Measurements from ENCODE around the gene PTPRD. TPM values are rescaled to one million over a fixed set of nuclear protein-coding genes. Genes with fewer than 3 reads are reported as not detected.

The PTPRD gene
- total RNA-seq, 1 donor: 26.3 TPM

DNA sequence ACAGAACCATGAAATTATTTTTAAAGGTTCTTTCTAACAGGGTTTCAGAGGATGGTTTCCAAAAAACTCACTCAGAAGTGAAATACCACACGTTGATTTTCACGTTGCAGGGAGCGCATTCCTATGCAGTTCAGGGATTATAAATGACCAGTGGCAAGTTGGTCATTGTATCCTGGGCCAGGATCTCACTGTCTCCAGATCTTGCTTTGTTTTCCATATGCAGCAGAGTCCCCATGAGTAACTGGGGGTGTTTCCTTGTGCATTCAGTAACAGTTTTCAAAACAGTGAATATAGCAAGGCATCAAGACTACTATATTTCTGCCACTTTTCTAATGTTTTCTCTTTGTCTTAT is 1748.3 kb downstream of the PTPRD start:
- TF ChIP-seq, protein P1, sequence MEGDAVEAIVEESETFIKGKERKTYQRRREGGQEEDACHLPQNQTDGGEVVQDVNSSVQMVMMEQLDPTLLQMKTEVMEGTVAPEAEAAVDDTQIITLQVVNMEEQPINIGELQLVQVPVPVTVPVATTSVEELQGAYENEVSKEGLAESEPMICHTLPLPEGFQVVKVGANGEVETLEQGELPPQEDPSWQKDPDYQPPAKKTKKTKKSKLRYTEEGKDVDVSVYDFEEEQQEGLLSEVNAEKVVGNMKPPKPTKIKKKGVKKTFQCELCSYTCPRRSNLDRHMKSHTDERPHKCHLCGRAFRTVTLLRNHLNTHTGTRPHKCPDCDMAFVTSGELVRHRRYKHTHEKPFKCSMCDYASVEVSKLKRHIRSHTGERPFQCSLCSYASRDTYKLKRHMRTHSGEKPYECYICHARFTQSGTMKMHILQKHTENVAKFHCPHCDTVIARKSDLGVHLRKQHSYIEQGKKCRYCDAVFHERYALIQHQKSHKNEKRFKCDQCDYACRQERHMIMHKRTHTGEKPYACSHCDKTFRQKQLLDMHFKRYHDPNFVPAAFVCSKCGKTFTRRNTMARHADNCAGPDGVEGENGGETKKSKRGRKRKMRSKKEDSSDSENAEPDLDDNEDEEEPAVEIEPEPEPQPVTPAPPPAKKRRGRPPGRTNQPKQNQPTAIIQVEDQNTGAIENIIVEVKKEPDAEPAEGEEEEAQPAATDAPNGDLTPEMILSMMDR (IDR thresholded peaks at IDR 0.05; ENCODE audit: insufficient read depth, low read depth, low read length): no peak
- no peak for DNase-seq (ENCODE audit: low read depth)
- no peak overlapping the region for H3K4me3 ChIP-seq (ENCODE audit: low read depth, low read length)

DNA sequence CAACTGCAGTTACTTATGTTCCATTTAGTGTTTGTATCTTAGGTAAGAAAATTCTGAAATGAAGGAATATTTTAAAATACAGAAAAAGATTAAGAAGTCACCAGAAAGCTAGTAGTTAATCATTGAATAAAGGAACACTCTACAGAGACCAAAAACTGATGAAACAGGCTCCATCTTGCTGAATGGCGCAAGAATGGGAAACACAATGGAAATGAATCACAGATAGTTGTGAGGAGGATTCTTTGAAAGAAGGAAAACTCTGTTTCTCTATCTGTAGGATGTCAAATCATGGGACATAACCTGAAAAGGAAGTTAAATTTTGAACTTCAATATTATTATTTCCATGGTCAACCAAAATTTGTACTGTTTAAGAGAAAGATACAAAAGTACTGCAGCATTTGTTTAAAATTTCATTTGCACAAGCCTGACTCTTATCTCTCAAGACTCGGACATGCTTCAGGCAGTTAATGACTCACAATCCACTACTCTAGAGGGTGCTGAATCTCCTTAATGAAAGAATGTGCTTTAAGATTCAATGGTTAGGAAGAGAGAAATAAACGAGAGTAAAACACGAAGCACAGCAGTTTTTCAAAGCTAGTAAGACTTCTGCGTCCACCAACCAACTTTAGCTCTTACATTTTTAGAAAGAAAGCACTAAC is 1748.8 kb downstream of the PTPRD start:
- no peak overlapping the region for H3K4me3 ChIP-seq (ENCODE audit: low read depth, low read length)
- peak; percentile 22 for DNase-seq (ENCODE audit: low read depth)
- TF ChIP-seq, protein P1 (IDR thresholded peaks at IDR 0.05; ENCODE audit: insufficient read depth, low read depth, low read length): no peak

DNA sequence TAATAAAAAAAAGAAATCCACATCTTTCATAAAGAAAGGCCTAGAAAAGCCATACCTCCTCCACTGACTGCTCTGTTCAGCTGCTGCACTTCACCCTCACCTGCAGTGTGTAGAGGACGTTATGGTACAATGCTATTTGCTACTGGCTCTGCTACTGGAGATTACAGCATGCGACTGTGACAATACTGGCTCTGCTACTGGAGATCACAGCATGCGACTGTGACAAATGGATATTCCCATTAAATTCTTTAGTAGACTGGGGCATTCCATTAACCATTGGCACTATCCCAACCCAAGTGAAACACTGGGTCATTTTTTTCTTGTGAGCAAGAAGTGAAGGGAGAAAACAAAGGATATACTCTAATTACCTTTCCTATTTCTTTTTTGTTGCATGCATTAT is 1749.7 kb downstream of the PTPRD start:
- H3K4me3 ChIP-seq (ENCODE audit: low read depth, low read length): no peak overlapping the region
- TF ChIP-seq, protein P1 (IDR thresholded peaks at IDR 0.05; ENCODE audit: insufficient read depth, low read depth, low read length): no peak
- no peak for DNase-seq (ENCODE audit: low read depth)

GRCh38 chr9:8860925-8861324 is 1751.9 kb downstream of the PTPRD start:
- no peak for DNase-seq (ENCODE audit: low read depth)
- TF ChIP-seq, protein P1 (IDR thresholded peaks at IDR 0.05; ENCODE audit: insufficient read depth, low read depth, low read length): no peak
- H3K4me3 ChIP-seq (ENCODE audit: low read depth, low read length): no peak overlapping the region

GRCh38 chr9:8860086-8860485 is 1752.7 kb downstream of the PTPRD start:
- TF ChIP-seq, protein P1 (IDR thresholded peaks at IDR 0.05; ENCODE audit: insufficient read depth, low read depth, low read length): no peak
- DNase-seq (ENCODE audit: low read depth): no peak
- H3K4me3 ChIP-seq (ENCODE audit: low read depth, low read length): no peak overlapping the region

- TF ChIP-seq, protein P1 (IDR thresholded peaks at IDR 0.05; ENCODE audit: insufficient read depth, low read depth, low read length): no peak
- no peak overlapping the region for H3K4me3 ChIP-seq (ENCODE audit: low read depth, low read length)
- DNase-seq (ENCODE audit: low read depth): no peak
These were observed 1753.4 kb downstream of the PTPRD start for GRCh38 chr9:8859416-8859815.

- TF ChIP-seq, protein P1 (IDR thresholded peaks at IDR 0.05; ENCODE audit: insufficient read depth, low read depth, low read length): no peak
- H3K4me3 ChIP-seq (ENCODE audit: low read depth, low read length): peak overlapping the region; percentile 53
- no peak for DNase-seq (ENCODE audit: low read depth)
These were observed 1754.1 kb downstream of the PTPRD start for GRCh38 chr9:8858596-8859161.

Data from fibroblast of villous mesenchyme (primary cell).